UCSD-AML1 (cell line): Measurements from ENCODE around the gene OPCML.

Source experiments
- DNase-seq: peaks from one replicate; lab custom pipeline; 2025; ENCODE audit not compliant: unreplicated experiment; lab: John Stamatoyannopoulos, UW

Gene OPCML

DNA sequence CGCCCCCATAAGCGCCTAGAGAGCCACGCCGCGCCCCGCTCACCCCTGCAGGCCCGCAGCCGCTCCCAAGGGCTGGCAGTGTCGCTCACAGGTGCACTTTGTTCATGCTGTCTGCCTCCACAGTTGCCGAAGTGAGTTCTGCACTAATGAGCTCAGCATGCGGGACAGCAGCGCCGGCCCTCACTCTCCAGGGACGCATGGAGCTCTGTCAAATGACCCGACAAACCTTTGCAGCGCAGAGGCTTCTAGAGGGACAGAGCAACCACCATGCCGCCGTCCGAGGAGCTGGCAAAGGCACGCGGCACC lies 170.7 kb downstream of the OPCML start:
- no peak for DNase-seq

DNA sequence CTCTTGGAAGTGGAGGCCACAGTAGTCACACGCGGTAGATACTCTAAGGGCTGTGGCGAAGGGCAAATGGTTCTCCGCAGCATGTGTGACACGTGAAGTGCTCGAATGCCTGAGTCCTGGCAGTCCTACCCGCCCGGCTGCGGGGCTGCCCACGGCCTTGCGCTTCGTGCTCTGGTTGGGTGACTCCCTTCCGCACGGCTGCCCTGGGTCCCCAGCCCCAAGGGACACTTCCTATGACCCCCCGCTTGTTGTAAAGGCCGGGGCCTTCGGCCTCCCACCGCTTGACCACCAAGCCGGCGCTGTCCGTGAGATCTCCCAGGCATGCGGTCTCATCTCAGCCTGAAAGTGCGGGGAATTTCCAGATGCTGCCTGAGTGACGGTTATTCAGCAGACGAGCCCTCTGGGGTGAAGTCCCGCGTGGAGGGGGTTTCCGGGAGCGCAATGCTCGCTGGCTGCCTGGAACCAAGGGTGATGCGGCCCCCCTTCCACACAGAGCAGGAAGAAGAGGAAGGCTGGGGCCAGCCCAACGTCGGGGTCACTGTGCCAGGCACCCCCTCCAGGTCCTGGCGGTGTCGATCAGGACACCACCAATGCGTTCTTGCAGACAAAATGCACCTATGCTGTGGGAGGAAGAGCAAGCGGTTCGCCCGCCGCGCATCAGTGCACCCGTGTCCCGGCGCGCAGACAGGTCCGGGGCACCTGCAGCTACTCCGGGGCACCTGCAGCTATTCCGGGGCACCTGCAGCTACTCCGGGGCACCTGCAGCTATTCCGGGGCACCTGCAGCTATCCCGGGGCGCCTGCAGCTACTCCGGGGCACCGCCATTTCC lies 171.2 kb downstream of the OPCML start:
- no peak for DNase-seq

DNA sequence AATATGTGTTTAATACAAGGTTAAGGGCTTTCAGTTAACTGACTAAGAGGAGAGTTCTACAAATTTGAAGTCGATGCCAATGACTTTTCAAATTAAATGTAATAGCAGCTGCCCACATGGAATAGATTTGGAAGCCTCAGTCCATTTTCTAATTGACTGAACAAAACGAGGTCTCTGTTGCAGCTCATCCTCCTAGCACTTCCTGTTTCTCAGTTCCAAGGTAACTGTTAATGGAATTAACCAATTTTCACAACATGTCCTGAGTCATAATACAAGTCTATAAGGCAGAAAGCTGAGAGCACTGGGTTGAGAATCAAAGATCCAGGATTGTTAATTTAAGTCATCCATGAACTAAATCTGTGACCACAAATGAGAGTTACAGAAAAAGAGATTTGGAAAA lies 177.2 kb downstream of the OPCML start:
- no peak for DNase-seq

DNA sequence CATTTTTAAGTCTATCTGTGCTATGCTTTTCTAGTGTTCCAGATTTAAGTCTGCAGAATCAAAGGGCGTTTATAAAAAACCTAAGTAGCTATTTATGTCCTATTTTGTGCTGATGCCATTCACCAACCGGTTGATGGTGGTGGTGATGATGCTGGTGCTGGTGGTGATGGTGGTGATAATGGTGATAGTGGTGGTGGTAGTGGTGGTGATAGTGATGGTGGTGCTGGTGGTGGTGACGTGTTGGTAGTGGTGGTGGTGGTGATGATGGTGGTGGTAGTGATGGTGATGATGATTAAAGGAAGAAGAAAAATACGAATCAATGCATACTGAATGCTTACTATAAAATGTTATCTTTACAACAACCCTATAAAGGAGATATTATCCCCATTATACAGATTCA lies 178.2 kb downstream of the OPCML start:
- DNase-seq: no peak

DNA sequence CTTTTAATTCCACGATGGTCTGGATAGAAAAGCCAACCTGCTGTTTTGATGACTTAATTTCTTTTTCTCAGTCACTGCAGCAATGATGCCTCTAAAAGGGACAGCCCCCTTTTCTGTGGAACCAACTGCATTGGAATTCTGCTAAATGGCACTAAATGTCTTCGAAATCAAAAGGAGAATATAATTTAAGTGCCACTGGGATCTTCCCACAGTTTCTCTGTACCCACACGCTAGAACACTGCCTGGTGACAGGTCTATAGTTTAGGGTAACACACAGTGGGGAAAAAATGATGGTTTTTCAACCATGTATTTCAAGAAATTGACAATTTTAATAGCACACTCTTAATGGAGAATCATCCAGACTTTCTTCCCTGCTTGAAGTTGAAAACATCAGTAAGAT lies 182.3 kb downstream of the OPCML start:
- no peak for DNase-seq

DNA sequence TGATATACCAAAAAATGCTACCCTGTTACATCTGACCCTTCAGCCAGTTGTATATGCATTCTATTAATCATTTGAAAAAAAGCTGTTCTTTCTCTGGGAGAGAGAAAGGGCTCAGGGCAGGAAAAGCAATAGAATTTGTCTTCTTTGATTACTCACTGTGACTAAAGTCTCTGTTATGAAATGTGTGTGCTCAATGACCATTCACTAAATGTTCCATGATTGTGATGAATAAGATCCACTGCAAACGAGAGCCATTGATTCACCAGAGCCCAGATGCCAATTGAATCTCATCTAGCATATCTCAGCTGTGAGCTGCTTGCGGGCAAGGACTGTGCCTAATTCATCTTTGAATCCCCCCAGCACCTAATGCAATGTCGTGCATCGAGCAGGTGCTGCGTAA lies 184.3 kb downstream of the OPCML start:
- DNase-seq: no peak

DNA sequence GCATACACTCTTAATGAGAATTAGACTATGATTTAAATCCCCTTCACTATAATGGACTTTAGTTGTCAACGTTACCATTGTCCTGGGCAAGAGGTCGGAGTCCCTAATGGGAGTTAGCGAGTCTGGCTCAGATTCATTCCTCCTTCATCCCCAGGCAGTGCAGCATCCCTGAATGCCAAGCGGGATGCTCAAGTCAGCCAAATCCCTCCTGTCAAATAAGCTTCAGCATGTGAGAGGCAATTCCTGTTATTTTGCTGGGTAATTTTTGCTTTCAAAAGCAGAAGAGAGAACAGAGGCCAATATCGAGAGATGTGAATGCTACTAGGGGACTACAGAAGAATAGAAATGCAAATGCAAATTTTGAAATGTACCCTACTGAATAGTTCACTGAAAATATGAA lies 186.2 kb downstream of the OPCML start:
- DNase-seq: no peak

DNA sequence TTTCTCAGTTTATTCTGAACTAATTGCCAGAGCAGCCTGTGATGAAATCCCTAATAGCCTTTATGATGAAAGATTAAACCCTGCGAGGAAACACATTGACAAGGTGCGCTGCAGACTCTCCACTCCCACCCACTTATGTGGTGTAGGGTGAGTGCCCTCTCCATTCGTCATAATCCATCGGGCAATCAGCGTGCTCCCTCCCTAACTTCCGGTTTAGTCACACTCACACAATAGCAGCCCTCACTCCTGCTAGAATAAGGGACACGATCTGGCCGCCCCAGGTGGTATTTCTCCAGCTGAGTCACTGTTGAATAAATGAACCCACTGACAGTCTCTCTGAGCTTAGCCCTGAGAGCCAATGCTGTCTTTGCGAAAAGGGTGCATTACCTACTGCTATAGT lies 188.3 kb downstream of the OPCML start:
- no peak for DNase-seq

DNA sequence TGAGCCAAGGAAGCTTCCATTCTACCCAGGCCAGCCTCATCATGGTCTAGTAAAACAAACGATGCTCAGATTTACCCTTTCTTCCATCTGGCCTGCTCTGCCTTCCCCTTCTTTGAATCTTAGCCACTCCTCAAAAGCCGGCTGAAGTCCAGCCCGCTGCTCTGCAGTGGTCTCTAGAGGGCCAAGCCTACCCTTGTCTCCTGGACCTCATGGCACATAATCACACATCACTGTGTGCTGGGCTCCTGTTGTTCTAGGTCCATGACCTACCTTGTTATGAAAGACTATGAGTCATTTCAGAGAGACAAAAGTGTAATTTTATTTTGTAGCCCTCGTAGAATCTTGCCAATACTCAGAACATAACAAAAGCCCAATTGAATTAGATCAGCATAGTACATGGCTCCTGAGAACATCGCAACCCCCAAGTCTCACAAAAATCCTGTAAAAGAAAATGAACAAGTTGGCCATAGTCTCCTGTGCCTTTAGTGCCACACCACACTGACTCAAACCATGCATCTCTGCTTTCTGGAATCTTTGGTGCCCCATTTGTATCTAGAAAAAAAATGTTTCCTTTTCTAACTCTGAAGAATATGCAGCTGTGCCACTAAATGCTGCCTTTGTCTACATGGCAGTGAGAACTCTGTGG lies 192.7 kb downstream of the OPCML start:
- no peak for DNase-seq

DNA sequence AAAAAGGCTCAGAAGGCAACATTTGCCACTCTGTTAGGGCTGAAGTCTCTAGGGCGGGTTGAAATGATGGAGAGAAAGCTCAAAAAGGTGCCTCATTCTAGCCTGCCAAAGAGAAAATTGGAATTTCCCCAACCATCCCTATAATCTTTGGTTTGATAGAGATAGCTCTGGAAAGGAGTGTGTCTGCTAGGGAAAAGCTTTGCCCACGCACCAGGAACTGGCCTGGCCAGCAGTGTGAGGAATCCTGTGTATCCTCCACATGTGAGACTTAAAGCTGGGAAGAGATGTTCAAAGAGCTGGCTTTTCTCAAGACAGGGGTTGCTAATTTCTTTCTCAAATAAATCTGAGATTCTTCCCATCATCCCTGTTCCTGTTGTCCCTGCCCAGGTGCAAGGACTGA lies 193.7 kb downstream of the OPCML start:
- no peak for DNase-seq

DNA sequence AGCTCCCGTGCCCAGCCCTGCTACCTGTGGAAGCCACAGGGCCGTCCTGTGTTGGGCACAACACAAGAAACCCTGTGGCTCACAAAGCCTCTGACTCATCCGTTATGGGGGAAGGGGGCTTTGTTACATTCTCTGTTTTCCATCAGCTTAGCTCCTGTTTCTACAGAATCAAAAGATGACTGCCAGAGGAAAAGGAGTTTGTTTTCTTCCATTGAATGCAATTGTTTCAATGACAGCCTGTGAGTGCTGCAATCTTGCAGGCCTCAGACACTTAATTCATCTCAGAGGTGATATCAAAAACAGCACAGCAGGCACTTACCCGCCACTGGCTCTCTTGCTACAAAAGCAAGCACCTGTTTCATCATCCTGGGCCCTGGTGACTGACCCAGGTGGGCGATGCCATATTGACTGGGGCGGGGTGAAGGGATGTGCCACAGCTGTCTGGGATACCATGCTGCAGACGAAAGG lies 194.3 kb downstream of the OPCML start:
- no peak for DNase-seq

DNA sequence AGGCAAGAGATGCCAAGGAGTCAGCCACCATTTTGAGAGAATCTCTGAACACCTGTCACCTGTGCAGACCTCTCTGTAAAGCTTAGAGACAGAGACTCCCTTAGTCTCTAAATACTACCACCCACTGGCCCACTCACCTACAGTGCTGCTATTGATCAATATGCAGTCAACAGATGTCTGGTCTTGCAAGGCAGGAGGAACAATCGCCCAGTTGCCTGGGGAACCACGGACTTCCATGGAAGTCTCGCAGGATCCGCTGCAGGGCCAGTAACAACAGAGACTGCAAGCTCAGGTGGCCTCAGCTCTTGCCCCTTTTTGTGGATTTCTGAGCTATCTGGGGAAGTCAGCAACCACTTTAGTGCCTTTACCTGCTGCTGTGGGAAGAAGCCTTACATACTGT lies 195.1 kb downstream of the OPCML start:
- no peak for DNase-seq

DNA sequence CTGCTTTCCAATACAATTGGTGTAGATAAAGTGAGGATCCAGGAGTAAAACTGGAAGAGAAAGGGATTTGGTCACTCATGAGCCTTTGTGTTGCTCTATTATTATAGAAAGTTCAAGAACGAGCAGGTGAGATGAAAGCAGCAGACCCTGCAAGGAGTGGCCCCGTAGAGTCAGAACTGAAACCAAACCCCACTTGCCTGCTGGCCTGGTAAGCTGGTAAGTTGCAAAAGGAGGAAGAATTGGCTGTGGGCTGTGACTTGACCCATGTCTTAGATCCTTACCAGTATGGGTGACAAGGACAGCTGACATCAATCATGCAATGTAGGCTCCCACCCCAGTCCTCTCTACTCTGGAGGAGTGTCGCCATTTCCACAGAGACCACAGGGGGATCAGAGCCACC lies 201.3 kb downstream of the OPCML start:
- no peak for DNase-seq

DNA sequence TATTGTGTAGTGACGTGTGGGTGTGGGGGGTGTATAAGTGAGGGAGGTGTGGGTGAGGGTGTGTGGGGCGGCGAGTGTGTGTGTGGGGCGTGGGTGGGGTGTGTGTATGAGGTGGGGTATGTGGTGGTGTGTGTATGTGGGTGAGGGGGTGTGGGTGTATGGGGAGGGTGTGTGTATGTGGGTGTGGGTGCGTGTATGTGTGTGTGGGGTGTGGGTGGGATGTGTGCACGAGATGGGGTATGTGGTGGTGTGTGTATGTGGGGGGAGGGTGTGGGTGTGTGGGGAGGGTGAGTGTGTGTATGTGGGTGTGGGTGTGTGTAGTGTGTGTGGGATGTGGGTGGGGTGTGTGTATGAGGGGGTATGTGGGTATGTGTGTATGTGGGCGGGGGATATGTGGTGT lies 205.5 kb downstream of the OPCML start:
- DNase-seq: no peak

DNA sequence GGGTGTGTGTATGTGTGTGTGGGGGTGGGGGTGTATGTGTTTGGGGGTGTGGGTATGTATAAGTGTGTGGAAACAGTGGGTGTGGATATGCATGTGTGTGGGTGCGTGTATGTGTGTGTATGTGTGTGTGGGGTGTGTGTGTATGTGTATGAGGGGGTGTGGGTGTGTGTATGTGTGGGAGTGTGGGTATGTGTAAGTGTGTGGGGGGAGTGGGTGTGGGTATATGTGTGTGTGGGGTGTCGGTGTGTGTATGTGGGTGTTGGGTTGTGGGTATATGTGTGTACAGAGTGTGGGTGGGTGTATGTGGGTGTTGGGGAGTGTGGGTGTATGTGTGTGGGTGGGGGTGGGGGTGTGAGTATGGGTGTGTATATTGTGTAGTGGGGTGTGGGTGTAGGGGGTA lies 206.0 kb downstream of the OPCML start:
- DNase-seq: no peak

DNA sequence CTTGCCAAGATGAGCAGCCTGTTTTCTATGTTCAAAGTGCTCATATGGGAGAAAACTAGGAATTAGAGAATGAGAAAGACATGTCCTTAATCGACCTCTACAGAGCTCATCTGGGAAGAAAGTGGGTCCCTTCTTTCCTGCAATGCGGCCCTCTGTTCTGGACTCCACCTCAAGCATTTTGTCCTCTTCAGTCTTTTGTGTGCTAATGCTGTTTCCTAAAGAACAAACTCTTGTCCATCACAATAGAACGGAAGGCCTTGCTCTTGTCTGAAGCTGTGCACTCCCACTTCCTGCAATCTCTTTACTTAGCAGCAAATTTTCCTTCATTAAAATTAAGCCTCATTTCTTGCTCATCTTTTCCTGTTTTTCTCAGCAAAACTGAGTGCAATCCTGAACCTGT lies 206.6 kb downstream of the OPCML start:
- DNase-seq: no peak

DNA sequence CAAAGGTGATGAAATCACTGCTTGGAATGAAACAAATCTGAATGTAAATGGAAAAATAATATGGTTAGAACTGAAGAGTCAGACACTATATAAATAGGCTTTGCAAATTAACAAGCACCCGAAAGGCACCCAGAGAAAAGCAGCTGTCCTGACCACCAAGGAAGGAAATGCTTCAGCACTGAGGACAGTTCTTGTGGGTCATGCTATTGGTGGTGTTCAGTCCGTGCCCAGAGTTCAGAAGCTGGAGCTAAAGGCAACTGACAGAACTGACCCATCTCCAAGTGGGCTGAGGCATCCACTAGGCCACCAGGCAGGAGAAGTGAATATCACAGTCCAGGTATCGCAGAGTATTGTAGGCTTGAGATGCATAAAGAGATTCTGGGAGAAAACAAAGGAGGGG lies 208.9 kb downstream of the OPCML start:
- no peak for DNase-seq

DNA sequence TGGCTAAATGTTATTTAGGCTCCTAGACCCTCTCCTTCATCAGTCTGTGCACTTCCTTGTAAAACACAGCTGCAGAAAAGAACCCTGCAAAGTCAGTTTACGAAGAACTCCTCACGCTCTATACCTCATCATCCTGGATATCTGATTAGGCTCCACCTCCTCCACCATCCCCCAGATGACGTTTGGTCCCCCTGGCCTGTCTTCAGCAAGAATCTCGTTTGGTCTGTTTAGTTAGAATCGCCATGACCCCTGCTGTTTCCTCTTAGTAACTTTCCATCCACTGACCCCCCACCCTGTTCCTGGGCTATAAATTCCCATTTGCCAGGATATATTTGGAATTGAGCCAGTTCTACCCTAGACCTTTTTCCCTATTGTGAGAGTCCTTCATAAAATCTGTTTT lies 214.1 kb downstream of the OPCML start:
- DNase-seq: no peak

DNA sequence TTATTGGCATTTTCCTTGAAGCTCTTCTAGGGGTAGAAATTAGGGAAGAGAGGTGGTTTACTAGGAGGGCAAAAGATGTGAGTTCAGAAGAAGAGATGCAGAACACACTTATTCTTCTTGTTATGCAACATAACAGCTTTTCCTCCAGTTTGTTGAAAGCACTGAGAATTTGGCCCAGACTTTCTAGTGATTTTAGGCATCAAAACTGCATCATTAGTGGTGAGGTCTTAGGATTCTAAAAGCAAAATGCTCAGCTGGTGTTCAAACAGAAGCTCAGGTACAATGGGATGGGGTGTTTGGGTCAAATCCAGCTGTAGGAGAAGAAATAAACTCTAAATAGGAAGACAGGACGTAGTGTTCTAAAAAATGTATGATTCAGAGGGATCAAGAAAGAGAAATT lies 221.1 kb downstream of the OPCML start:
- DNase-seq: no peak

DNA sequence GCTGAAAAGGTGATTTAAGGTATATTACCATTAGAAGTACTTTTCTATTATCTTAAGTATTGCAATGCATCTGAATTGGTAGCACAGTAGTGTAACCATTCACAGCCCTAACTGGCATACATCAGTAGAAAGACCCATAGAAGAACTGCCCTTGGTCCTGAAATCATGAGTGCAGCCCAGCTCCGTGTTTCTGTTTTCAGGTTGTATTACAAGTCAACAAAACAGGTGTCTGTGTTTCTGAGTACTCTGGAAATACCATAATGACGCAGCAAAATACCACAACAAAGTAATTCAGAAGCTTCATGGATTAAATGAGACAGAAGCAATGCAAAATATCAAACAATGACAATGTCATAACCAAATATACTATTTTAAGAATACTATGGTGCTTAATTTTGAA lies 226.3 kb downstream of the OPCML start:
- DNase-seq: no peak

DNA sequence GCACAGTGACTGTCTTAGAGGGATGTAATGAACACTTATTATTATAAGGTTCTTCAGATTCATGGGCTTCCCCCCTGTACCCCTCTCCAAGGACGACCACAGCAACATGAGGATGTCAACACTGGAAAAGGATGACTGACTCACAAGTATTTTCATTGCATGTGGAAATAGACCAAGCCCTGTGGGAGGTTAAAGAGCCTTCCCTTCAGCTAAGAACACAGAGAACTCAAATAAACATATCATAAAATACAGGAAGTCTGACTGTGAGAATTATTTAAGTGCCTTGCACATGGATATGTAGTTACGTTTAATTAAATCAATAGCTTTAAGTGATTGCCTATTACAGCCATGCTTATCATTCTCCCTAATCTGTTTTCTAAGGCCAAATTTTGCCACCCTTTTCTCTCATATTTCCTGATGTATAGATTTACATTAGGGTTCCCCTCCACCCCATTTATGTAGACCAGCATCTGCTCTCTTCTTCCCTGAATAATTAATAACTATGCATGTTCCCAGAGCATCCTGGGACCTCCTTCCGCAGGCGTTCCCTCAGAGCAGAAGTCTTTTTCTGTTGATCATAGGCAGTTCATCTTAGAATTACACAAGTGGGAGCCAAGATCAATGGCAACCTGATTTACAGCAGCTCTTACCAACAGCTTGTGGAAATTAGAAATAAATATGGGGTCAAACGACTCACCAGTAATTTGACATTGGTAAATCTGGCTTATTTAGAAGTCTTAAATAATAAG lies 226.9 kb downstream of the OPCML start:
- no peak for DNase-seq

DNA sequence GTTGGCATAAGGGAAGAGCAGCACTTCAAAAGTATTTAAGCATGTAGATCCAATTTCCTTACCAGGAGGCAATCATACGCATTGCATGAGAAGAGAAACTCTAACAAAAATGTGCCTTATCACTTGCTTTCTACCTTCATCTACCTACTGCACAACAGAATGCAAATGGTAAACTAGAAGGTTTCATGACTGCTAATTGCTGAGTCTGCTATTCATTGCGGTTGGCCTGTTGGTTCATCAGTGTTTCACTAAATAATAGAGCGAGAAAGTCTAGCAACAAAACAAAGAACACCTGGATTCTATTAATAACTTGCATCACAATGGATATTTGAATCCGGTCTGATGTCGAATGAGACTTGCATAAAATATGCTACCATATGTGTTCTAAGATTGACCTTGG lies 229.0 kb downstream of the OPCML start:
- DNase-seq: no peak
